ENCODE data around the gene WNK3. TPM values are rescaled to one million over a fixed set of nuclear protein-coding genes. Genes with fewer than 3 reads are reported as not detected.

WNK3 gene
- total RNA-seq, 2 donors from 2014 or later = 1.7 to 3.0 TPM

DNA sequence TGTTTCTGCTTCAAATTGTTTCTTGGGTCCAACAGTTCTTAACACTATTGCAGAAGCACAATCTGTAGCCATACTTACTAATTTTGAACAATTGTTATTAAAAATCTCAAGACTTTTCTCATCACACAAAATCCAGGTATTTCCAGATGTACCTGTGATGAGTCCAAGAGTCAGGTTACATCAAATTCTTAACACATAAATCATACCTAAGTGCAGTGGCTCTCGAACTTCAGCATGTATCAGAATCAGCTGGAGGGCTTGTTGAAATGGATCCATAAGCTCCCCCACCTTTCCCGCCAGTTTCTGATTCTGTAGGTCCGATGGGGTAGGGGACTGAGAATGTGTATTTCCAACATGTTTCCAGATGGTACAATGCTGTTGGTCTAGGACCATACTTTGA is 185.4 kb downstream of the WNK3 start:
- H3K27ac ChIP-seq = no peak overlapping the region
- H3K27me3 ChIP-seq = no peaks in the 10 kb centered on the region
- H3K36me3 ChIP-seq = peaks cover 6% of the 10 kb centered on the region
- H3K9me3 ChIP-seq = no peaks in the 10 kb centered on the region
- DNase-seq (ENCODE audit: low spot score) = no peak
- TF ChIP-seq CTCF (IDR thresholded peaks at IDR 0.05) = no peak
- no peak overlapping the region for H3K4me3 ChIP-seq
- no peaks in the 10 kb centered on the region for H3K4me1 ChIP-seq

DNA sequence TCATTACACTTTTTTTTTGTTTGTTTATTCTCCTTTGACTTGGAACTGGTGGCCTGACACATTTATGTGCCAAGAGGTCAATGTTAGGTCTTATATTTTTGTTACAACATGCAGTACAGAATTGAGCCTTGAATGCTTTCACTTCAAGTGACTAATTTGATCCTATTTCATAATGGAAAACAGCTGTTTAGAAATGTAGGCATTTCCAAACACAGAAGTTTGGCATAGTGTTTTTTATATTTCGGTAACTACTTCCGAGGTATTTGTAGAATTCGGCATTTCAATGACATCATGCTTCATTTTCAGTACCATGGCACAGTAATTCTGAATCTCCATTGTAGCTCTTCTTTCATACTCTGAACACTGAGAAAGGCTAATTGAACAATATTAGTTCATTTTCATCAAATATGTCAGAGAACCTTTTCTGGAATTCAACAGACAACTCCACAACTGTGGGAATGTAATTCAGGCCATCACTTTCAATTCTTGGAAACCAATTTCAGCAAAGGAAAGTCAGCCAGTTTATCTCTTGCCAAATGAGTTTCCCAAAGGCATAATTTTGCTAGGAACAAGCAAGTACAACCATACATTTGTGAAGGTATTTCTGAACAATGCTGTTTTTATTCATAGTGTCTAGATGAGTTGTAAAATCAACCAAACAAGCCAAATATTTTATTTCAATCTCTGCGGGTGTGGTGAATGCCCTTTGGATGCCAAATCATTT is 186.2 kb downstream of the WNK3 start:
- no peak for DNase-seq (ENCODE audit: low spot score)
- peaks cover 6% of the 10 kb centered on the region for H3K36me3 ChIP-seq
- H3K9me3 ChIP-seq = no peaks in the 10 kb centered on the region
- no peaks in the 10 kb centered on the region for H3K4me1 ChIP-seq
- no peak overlapping the region for H3K27ac ChIP-seq
- no peaks in the 10 kb centered on the region for H3K27me3 ChIP-seq
- H3K4me3 ChIP-seq = no peak overlapping the region
- TF ChIP-seq CTCF (IDR thresholded peaks at IDR 0.05) = no peak

DNA sequence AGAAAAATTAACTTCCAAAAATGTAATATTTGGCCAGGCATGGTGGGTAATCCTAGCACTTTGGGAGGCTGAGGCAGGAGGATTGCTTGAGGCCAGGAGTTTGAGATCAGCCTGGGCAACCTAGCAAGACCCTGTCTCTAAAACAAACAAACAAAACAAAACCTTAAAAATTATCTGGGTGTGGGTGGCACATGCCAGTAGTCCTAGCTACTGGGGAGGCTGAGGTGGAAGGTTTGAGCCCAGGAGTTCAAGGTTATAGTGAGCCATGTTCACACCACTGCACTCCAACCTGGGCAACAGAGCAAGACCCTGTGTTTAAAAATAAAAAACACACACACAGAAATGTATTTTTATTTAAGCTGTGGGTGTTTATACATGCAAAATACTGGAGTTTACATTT is 186.8 kb downstream of the WNK3 start:
- no peaks in the 10 kb centered on the region for H3K27me3 ChIP-seq
- peaks cover 6% of the 10 kb centered on the region for H3K36me3 ChIP-seq
- TF ChIP-seq CTCF (IDR thresholded peaks at IDR 0.05) = no peak
- no peaks in the 10 kb centered on the region for H3K9me3 ChIP-seq
- H3K4me1 ChIP-seq = no peaks in the 10 kb centered on the region
- no peak overlapping the region for H3K4me3 ChIP-seq
- no peak for DNase-seq (ENCODE audit: low spot score)
- H3K27ac ChIP-seq = no peak overlapping the region

GRCh38 chrX:54166915-54167314 is 190.9 kb downstream of the WNK3 start:
- Histone ChIP-seq H3K9me3 (no peaks in the 10 kb centered on the region), H3K27ac (no peak overlapping the region), H3K27me3 (no peaks in the 10 kb centered on the region), H3K4me1 (no peaks in the 10 kb centered on the region), H3K36me3 (no peaks in the 10 kb centered on the region), H3K4me3 (no peak overlapping the region)
- DNase-seq (ENCODE audit: low spot score) = no peak
- no peak for TF ChIP-seq CTCF (IDR thresholded peaks at IDR 0.05)

- Histone ChIP-seq H3K9me3 (no peaks in the 10 kb centered on the region), H3K27me3 (no peaks in the 10 kb centered on the region), H3K27ac (no peak overlapping the region), H3K4me3 (no peak overlapping the region), H3K4me1 (no peaks in the 10 kb centered on the region), H3K36me3 (no peaks in the 10 kb centered on the region)
- TF ChIP-seq CTCF (IDR thresholded peaks at IDR 0.05) = no peak
- DNase-seq (ENCODE audit: low spot score) = no peak
Measured at GRCh38 chrX:54157561-54157960, 200.3 kb downstream of the WNK3 start.

Other genes starting within 250 kb of the WNK3 start
- gene FAM120C, start 174.8 kb downstream of the WNK3 start, total RNA-seq = 1 to 10 TPM; 4.3 to 4.6 TPM
- 10 to 100 TPM; 16.9 to 18.8 TPM for gene TSR2, start 82.4 kb upstream of the WNK3 start, total RNA-seq
- gene FGD1, start 138.2 kb upstream of the WNK3 start, total RNA-seq = 1 to 10 TPM; 5.7 to 6.6 TPM
- gene GNL3L, start 172.2 kb upstream of the WNK3 start, total RNA-seq = 10 to 100 TPM; 24.6 to 35.5 TPM